ENCODE measurements around the gene LRP10. TPM values are rescaled to one million over a fixed set of nuclear protein-coding genes. Genes with fewer than 3 reads are reported as not detected.

The LRP10 gene
- total RNA-seq, 1 donor from 2014 or later: 59.9 TPM

GRCh38 chr14:22915886-22916521 lies 44.5 kb downstream of the LRP10 start:
- DNase-seq (ENCODE audit: low read depth, low spot score): no peak

DNA sequence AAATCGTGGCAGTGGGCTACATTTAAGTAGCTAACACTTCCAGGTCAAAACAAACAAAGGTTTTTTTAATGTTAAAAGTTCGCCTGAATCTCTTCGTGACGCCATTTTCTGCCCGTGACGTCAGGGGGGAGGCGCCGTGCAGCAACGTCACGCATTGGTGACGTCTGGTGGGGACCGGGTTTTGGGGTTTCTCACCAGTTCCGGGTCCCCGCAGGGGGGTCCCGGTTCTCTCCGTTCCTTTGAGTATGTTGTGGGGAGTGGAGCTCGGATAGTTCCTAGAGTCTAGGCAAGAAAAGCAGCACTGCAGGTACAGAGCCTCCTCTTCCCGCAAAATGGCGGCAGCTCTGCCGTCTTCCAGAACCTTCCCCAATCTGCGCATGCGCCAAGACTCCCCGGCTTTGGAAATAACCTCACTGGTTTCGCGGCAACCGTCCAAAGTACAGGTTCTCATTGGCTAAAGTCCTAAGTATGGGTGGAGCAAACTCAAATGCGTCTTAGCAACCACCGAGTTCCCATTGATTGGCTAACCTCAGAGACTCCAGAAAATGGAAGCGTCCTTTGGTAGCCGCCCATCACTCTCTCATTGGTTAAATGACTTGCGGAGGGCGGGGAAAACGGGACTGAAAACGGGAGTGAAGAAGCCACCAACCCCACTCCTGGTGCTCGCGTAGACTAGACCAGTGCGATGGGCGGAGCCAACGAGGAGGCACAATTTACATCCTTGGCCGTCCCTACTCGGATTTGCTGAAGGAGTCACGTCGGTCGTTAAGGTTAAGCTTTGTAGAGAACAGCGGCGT lies 47.5 kb downstream of the LRP10 start, which contains the start of gene RBM23:
Gene RBM23, minus strand, starts transcription at position 346 of the 797 bp plus-strand sequence.
- peak; percentile 100 for DNase-seq (ENCODE audit: low read depth, low spot score)

DNA sequence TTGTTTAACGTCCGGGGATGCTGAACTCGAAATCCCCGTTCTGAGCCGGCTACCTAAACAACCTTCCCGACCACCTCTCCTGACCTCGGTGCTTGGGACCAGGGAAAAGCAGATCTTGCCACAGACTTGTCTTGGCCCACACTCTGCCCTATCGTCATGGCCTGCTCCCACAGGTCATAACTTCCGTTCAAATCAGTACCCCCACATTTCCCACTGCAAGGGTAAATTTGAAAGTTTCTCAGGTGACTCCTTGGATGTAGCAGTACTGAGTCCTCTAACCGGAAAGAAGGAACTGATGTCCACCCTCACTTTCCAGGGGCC lies 48.0 kb downstream of the LRP10 start:
- DNase-seq (ENCODE audit: low read depth, low spot score): no peak

GRCh38 chr14:22920697-22921096 lies 49.2 kb downstream of the LRP10 start:
- DNase-seq (ENCODE audit: low read depth, low spot score): no peak

- no peak for DNase-seq (ENCODE audit: low read depth, low spot score)
These were observed 50.8 kb downstream of the LRP10 start for GRCh38 chr14:22922294-22922693.

- DNase-seq (ENCODE audit: low read depth, low spot score): no peak
These were observed 52.2 kb downstream of the LRP10 start for GRCh38 chr14:22923746-22924145.

- DNase-seq (ENCODE audit: low read depth, low spot score): no peak
These were observed 54.0 kb downstream of the LRP10 start for GRCh38 chr14:22925513-22925912.

DNA sequence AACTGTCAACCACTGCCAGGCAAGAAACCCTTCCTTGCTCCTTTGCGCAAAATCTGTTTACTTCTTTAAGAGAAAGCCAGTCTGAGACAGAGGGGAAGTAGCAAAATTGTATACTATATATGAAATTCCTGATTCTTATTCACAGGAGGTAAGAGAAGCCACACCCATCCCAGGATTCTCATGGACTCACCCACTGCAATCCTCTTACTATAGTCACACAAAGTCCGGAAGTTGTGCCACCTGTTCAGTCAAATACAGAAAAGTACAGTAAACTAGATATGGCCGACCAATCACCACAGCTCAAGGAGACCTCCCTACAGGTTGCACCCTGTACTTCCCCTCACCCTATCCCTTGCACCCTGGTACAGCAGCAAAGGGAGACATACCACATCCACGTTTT lies 54.8 kb downstream of the LRP10 start:
- no peak for DNase-seq (ENCODE audit: low read depth, low spot score)

DNA sequence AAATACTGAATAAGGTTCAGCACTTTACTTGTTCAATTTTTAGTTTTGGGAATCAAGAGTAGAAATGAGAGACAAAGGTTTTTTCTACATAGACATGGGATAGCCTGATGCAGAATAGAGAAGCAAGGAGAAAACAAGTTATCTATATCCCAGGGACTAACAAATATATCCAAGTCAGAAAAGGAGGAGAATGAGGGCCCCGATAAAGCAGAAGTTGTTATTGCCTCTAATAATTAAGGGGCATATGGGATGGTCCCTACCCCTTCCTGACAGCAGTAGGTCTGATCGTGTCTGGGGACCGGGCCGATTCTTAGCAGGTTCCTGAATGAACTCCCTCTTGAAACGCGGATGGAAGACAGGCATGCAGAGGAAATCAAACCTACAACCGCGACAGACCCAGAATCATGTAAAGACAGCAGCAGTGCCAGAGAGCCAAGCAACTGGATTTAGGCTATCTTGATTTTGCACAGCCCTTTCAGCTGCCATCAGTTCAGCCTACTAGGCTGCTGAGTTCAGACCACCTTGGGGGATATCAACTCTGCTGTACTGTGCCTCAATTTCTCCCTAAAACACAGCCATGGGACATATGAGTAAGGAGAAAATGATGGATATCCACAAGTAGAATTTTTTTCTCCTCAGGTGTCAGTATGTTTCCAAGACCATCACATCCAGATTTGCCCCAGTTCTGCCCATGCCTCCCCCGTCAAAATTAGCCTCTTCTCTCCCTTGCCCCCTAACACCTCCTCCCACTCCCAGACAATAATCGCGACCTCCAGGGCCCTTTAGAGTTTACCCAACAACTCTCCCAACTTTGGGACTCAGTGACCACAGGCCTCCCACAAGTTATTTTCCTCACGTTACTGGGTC lies 56.9 kb downstream of the LRP10 start:
- DNase-seq (ENCODE audit: low read depth, low spot score): no peak

DNA sequence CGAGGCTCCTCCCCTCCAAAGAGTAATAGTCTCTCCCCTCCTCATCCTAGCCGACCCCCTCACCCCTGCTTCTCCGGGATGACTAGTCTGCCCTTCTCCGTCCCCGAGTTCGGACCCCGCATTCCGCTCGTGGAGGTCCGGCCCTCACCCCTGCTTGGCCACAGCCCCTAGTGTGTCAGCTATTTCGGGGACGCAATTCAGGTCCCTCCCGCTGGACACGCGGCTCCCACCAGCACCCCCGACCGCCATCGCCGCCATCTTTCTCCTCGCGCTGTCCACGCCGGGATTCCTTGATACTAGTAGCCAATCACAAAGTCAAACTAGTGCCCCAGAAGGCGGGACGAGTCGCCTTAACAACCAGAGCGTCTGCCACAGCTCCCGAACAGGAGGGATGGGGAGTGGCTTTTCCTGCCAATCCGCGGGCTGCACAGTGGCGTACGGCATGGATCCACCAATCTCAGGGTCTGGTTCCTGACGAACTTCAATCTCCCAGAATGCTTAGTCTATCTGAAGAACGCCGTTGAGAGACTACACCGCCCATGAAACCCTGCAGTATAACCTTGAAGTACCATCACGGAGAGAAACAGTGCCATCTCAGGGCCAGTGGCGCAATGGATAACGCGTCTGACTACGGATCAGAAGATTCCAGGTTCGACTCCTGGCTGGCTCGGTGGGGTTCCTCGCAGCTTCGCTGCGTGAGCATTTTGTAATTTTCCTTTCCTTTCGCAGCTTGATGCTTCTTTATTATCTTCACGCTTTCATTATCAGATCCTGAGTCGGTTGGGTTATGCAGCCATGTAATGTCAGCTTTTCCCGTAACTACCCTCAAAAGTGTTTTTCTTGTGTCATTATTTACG lies 57.8 kb downstream of the LRP10 start, which contains the start of gene PRMT5:
Gene PRMT5, minus strand, starts transcription at position 273 of the 857 bp plus-strand sequence. Its CDS starts 15 bp downstream, at position 258.
- DNase-seq (ENCODE audit: low read depth, low spot score): peak; percentile 99

DNA sequence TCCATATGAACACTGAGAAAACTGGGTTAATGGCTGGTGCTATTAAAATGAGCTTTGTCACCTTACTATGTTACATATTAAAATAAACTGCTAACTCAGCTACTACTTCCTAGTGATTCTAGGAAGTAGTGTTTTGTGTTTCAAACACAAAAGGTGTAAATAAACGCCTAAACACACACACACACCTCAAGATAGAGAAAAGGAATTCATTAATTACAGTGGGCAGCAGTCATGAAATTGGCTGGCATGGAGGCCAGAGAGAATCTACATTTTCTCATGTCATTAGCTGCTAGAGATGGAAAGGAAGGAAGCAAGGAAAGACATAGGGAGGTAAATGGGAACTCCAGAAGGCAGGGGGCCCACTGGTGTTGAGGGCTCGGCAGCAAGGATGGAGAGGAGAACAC lies 58.4 kb downstream of the LRP10 start:
- DNase-seq (ENCODE audit: low read depth, low spot score): no peak

Other genes with a start within 250 kb of the LRP10 start
- not detected in 2 replicates for gene OR6J1, start 227.4 kb upstream of the LRP10 start, total RNA-seq
- 94.2 and 118 TPM in 2 replicates for gene OXA1L, start 105.1 kb upstream of the LRP10 start, total RNA-seq
- gene SLC7A7, start 56.3 kb upstream of the LRP10 start, total RNA-seq: 9.3 and 18.6 TPM in 2 replicates
- gene MRPL52, start 41.9 kb upstream of the LRP10 start, total RNA-seq: 55.0 and 71.7 TPM in 2 replicates
- gene MMP14, start 35.2 kb upstream of the LRP10 start, total RNA-seq: 237 and 295 TPM in 2 replicates
- gene REM2, start 11.5 kb downstream of the LRP10 start, total RNA-seq: under 0.01 TPM in 1 of 2 replicates, not detected in the other
- gene RBM23, start 47.4 kb downstream of the LRP10 start, total RNA-seq: 59.9 and 75.2 TPM in 2 replicates
- 67.0 and 67.7 TPM in 2 replicates for gene PRMT5, start 57.6 kb downstream of the LRP10 start, total RNA-seq
- gene HAUS4, start 85.3 kb downstream of the LRP10 start, total RNA-seq: 57.4 and 58.2 TPM in 2 replicates
- gene AJUBA, start 110.8 kb downstream of the LRP10 start, total RNA-seq: 66.8 and 72.2 TPM in 2 replicates
- 7.5 and 8.0 TPM in 2 replicates for gene C14orf93, start 138.4 kb downstream of the LRP10 start, total RNA-seq
- 302 and 331 TPM in 2 replicates for gene PSMB5, start 163.2 kb downstream of the LRP10 start, total RNA-seq
- not detected in 2 replicates for gene PSMB11, start 170.5 kb downstream of the LRP10 start, total RNA-seq
- gene CDH24, start 185.8 kb downstream of the LRP10 start, total RNA-seq: 6.3 and 13.9 TPM in 2 replicates
- 62.8 and 98.6 TPM in 2 replicates for gene ACIN1, start 223.4 kb downstream of the LRP10 start, total RNA-seq
- 48.5 and 52.5 TPM in 2 replicates for gene C14orf119, start 223.8 kb downstream of the LRP10 start, total RNA-seq
- not detected in 2 replicates for gene CIROP, start 233.2 kb downstream of the LRP10 start, total RNA-seq
- gene CEBPE, start 247.5 kb downstream of the LRP10 start, total RNA-seq: not detected in 2 replicates